T1000 (cell line): Measurements from ENCODE around the gene MGP.

Experiments used
- DNase-seq: peaks from one replicate; lab custom pipeline; 2025; ENCODE audit warnings: mixed read lengths; lab: John Stamatoyannopoulos, UW

The MGP gene

GRCh38 chr12:14885718-14886221 lies at the start of gene MGP:
Gene MGP, minus strand, starts transcription at chr12:14885854. Its CDS starts 63 bp downstream, at chr12:14885791.
- DNase-seq = no peak

- DNase-seq = no peak
Observed at GRCh38 chr12:14935031-14935430, 49.4 kb upstream of the MGP start.

- DNase-seq = no peak
Observed at GRCh38 chr12:14934511-14934910, 48.9 kb upstream of the MGP start.

GRCh38 chr12:14931791-14932560 lies 46.3 kb upstream of the MGP start:
- DNase-seq = no peak

GRCh38 chr12:14931359-14931758 lies 45.7 kb upstream of the MGP start:
- DNase-seq = no peak

- no peak for DNase-seq
Observed at GRCh38 chr12:14930299-14930698, 44.6 kb upstream of the MGP start.

- DNase-seq = no peak
Observed at GRCh38 chr12:14928931-14929330, 43.3 kb upstream of the MGP start.

- no peak for DNase-seq
Observed at GRCh38 chr12:14927267-14927666, 41.6 kb upstream of the MGP start.

- DNase-seq = no peak
Observed at GRCh38 chr12:14924541-14924940, 38.9 kb upstream of the MGP start.

GRCh38 chr12:14923944-14924343 lies 38.3 kb upstream of the MGP start:
- no peak for DNase-seq

GRCh38 chr12:14921218-14921617 lies 35.6 kb upstream of the MGP start:
- DNase-seq = no peak

GRCh38 chr12:14920475-14921126 lies 34.9 kb upstream of the MGP start:
- no peak for DNase-seq

GRCh38 chr12:14919455-14919854 lies 33.8 kb upstream of the MGP start:
- DNase-seq = no peak

GRCh38 chr12:14915736-14916135 lies 30.1 kb upstream of the MGP start:
- no peak for DNase-seq

GRCh38 chr12:14913381-14913781 lies 27.7 kb upstream of the MGP start:
- DNase-seq = no peak

GRCh38 chr12:14911131-14911530 lies 25.5 kb upstream of the MGP start:
- DNase-seq = no peak

GRCh38 chr12:14910090-14910915 lies 24.6 kb upstream of the MGP start:
- DNase-seq = no peak

GRCh38 chr12:14907953-14908352 lies 22.3 kb upstream of the MGP start:
- DNase-seq = no peak

GRCh38 chr12:14906114-14906513 lies 20.5 kb upstream of the MGP start:
- DNase-seq = no peak

GRCh38 chr12:14905269-14906004 lies 19.8 kb upstream of the MGP start:
- no peak for DNase-seq

GRCh38 chr12:14904854-14905253 lies 19.2 kb upstream of the MGP start:
- no peak for DNase-seq
